Activated gamma-delta T cell (primary cell): ENCODE data around the gene GIMAP5.

Source experiments
- DNase-seq: peaks from one replicate; lab custom pipeline; 2025; lab: John Stamatoyannopoulos, UW

Gene GIMAP5

GRCh38 chr7:150735596-150736358, 1.4 kb upstream of the GIMAP5 start:
- DNase-seq = no peak

GRCh38 chr7:150736864-150737263, 354 bp upstream of the GIMAP5 start:
- no peak for DNase-seq

DNA sequence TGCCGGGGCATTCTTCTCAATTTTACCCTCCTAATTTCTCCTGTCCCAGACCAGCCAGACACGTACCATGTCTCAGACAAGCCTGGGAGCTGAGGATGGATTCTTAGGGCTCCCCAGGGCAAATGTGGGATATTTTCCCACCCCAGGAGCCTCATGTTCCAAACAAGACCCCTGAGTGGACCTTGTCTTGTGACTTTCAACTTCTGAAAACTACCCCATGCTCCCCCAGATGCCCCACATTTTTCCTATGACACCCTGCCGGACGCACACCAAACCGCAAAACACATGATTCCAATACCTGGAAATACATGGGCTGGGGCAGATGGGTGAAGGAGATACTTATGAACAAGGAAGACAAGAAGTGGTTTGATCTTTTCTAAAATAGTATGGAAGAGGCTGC, 874 bp downstream of the GIMAP5 start:
- DNase-seq = no peak

DNA sequence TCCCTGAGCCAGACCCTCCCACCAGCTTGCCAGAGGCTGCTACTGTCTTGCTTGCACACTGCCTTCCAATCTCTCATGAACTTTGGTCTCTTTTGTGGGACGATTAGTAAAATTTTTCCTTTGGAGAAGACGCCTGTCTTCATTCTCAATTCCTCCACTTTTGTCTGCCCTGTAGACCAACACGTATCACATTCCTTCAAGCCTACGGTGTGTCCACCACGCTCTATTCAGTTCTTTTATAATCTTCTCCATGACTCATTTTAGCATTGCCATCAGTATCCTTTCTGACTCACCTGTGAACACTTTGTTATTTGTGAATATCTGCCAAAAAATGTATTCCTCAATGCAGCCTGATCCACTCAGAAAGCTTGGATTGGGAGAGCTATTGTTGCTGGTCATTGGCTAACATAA, 1.4 kb downstream of the GIMAP5 start:
- DNase-seq = no peak

- DNase-seq = no peak
Measured at GRCh38 chr7:150739033-150739432, 1.8 kb downstream of the GIMAP5 start.

- DNase-seq = no peak
Measured at GRCh38 chr7:150740053-150740452, 2.8 kb downstream of the GIMAP5 start.

DNA sequence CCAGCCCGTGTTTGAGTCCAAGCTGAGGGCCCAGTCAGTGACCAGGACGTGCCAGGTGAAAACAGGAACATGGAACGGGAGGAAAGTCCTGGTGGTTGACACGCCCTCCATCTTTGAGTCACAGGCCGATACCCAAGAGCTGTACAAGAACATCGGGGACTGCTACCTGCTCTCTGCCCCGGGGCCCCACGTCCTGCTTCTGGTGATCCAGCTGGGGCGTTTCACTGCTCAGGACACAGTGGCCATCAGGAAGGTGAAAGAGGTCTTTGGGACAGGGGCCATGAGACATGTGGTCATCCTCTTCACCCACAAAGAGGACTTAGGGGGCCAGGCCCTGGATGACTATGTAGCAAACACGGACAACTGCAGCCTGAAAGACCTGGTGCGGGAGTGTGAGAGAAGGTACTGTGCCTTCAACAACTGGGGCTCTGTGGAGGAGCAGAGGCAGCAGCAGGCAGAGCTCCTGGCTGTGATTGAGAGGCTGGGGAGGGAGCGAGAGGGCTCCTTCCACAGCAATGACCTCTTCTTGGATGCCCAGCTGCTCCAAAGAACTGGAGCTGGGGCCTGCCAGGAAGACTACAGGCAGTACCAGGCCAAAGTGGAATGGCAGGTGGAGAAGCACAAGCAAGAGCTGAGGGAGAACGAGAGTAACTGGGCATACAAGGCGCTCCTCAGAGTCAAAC, 5.2 kb downstream of the GIMAP5 start:
- DNase-seq = no peak

GRCh38 chr7:150744041-150744656, 6.9 kb downstream of the GIMAP5 start:
- no peak for DNase-seq

DNA sequence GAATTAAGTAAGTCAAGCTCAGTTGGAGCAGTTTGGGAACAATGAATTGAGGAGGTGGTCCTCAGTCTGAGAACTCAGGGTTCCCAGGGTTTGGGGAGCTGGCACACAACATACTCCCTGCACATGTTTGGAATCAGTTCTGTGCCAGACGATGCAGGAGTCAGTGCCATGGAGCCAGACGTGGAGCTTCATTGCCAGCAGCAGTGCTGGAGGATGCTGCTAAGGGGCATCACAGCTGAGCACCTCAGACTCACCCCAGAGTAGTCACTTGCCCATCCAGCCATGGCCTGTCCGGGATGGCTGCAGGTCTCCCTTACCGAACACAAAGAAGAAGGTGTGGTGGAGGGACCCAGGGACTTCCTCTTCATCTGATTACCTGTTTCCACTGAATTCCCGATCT, 7.9 kb downstream of the GIMAP5 start:
- no peak for DNase-seq

DNA sequence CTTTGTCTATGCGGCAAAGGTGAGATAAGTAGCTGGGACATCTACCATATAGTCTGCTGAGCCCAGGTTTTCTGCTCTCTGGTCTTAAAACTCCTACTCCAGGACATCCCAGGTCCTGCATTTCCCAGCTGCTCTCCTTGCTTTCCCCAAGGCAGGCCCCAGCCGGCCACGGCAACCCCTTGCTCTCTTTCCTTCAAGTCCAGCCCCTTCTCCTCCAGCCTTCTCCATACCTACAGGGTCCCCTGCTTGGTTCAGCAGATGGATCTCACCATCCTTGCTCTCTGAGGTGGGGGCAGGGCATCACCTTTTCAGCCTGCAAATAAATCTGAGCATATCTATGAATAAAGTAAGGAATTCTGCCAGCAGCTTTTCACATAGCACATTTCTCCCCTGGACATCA, 8.7 kb downstream of the GIMAP5 start:
- DNase-seq = no peak

- DNase-seq = no peak
Measured at GRCh38 chr7:150746921-150747320, 9.7 kb downstream of the GIMAP5 start.

GRCh38 chr7:150748376-150748775, 11.2 kb downstream of the GIMAP5 start:
- no peak for DNase-seq

- DNase-seq = no peak
Measured at GRCh38 chr7:150751702-150752101, 14.5 kb downstream of the GIMAP5 start.

DNA sequence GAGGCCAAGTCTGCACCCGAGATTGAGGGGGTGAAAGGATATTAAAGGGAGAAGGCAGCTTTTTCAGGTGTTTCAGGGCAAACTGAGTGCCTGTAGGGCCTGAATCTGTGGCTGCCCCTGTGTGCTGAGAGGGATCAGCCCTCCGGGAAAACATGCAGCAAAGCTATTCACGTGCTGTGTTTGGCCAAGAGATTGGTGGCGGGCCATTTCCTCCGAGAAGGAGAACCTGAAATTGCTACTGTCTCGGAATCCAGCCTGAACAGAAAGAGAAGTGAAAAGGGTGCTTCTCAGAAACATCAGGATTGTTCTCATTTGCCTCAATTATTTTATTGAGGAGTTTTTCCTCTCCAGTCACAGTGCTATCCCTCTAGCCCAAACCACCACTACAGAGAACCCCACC, 16.0 kb downstream of the GIMAP5 start:
- DNase-seq = no peak

- DNase-seq = no peak
Measured at GRCh38 chr7:150753826-150754603, 16.8 kb downstream of the GIMAP5 start.

DNA sequence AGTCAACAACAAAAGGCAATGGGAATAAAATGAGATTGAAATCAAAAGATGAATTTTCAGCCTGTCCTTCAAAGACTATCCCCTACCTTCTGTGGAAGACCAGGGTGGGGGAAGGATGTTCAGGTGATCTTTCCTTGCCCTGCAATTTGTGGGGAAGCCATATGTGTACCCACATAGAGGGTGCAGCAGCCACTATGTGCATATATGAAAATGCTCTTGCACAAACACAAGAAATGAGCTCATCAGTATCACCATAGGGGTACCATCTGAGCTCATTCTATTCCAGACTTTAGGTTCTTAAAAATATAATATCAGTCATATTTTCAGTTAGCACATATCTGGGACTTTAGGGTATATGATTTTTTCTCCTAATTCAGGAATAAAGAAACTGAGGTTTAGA, 17.7 kb downstream of the GIMAP5 start:
- no peak for DNase-seq

DNA sequence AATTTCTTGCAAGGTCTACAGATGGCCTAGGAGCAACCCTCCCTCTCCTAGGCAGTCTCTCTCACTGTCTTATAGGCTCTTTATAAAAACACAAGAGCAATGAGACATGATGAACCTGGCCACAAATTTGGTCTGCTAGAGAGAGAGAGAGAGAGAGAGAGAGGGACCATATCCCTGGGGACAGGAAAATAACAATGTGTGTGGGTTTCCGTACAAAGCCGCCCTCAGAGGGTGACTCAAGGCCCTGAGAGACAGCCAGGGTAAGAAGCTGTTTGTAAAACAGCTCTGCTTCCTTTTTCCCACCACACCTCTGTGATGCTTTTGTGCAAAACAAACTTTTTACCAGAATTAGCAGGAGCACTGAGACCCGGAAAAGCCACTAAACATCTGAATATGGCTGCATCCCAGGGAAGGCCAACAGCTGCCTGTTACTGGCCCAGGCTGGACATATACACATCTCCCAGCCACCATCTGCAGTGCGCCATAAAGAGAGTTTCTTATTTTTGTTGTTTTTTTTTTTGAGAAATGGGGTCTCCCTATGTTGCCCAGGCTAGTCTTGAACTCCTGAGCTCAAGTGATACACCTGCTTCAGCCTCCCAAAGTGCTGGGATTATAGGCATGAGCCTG, 18.4 kb downstream of the GIMAP5 start:
- no peak for DNase-seq

DNA sequence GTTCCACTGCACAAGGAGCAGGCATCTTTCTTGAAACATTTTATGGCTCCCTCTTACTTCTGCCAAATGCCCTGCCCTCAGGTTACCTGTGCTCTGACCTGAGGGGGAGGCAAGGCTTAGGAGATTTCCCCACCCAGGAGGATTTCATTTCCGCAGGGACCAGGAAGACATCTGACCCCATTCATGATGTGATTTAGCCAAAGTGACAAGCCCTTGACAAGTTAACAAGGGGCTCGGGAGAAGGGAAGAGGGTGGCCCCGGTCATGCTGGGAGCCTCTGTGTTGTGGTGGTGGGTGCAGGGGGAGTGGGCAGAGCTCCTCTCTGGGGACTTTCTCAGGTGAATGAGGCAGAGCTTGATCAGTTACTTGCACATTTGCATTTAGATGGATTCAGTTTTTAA, 18.9 kb downstream of the GIMAP5 start:
- no peak for DNase-seq

DNA sequence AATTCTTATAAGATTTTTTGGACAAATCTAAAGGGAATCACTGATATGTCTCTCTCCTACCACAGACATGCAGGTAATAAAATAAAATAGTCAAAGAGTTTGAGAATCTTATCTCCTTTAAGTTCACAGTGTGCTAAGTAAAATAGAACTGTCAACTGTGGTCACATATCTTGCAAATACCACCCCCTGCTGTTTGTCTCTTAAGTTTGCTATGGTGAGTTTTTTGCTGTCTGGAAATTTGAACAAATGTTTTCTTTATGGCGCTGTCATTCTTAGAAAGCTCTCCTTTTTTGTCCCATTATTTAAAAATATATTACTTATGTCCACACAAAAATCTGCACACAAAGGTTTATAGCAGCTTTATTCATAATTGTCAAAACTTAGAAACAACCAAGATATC, 19.6 kb downstream of the GIMAP5 start:
- DNase-seq = no peak

- no peak for DNase-seq
Measured at GRCh38 chr7:150759479-150759878, 22.3 kb downstream of the GIMAP5 start.

GRCh38 chr7:150766334-150766709, 29.1 kb downstream of the GIMAP5 start:
- DNase-seq = no peak

GRCh38 chr7:150769768-150770167, 32.5 kb downstream of the GIMAP5 start:
- no peak for DNase-seq
